Right ventricle myocardium superior (tissue), 1 donor: Measurements from ENCODE around the gene ADGRD1. TPM values are rescaled to one million over a fixed set of nuclear protein-coding genes. Genes with fewer than 3 reads are reported as not detected.
"Not testable (repeated sequence)": the region's sequence is repeated elsewhere in the genome, so short reads cannot be mapped to it uniquely, and the experiment has no call there.

Experiments used
- ATAC-seq: fragments of 200-7000 bp; cut with Tn5 transposase; one replicate; pipeline ENCODE4 v1.9.1; 2020; ENCODE audit warnings: mild to moderate bottlenecking; ENCODE audit not compliant: poor library complexity
- DNase-seq: peaks from one replicate; pipeline ENCODE4 v3.0.0-alpha.2; 2020
- intact Hi-C: fragments of 100-400 bp; cut with DNase I; formaldehyde crosslinking; loops from one replicate; pipeline ENCODE4 v1.11.2; 2022
- total RNA-seq: library from RNA; stranded (reverse); fragmentation: NEBNext Ultra II Directional; extraction: Animal tissue kit (Norgen Biotek cat#: 25700); gene quantifications from one replicate; pipeline ENCODE4 v1.2.1, GENCODE V29; 2021
- donor health status: DM: no; HTN: yes; CAD: no; lungs with severe emphysema.

ADGRD1 gene
- total RNA-seq, 1 donor from 2014 or later, result 86.1 TPM

GRCh38 chr12:130933269-130933995 is 20.3 kb upstream of the ADGRD1 start:
- intact Hi-C loops, result no loop called here
- ATAC-seq (peak; percentile 74), DNase-seq (no peak)

GRCh38 chr12:130934753-130935152 is 19.0 kb upstream of the ADGRD1 start:
- DNase-seq (no peak), ATAC-seq (no peak)
- intact Hi-C loops, result no loop called here

- intact Hi-C loops, result no loop called here
- no peak for DNase-seq
- no peak for ATAC-seq
Measured at GRCh38 chr12:130936561-130936960, 17.1 kb upstream of the ADGRD1 start.

GRCh38 chr12:130937063-130937462 is 16.6 kb upstream of the ADGRD1 start:
- no peak for DNase-seq
- intact Hi-C loops, result no loop called here

GRCh38 chr12:130937546-130937945 is 16.2 kb upstream of the ADGRD1 start:
- ATAC-seq, intact Hi-C loops, DNase-seq: not testable (repeated sequence)

More at GRCh38 chr12:130937063-130937462, 16.6 kb upstream of the ADGRD1 start:
- ATAC-seq, result no peak

GRCh38 chr12:130938186-130938585 is 15.5 kb upstream of the ADGRD1 start:
- DNase-seq, result no peak
- ATAC-seq, result no peak
- intact Hi-C loops, result no loop called here

GRCh38 chr12:130944878-130945277 is 8.8 kb upstream of the ADGRD1 start:
- intact Hi-C loops, result no loop called here
- no peak for DNase-seq
- no peak for ATAC-seq

- DNase-seq (no peak), ATAC-seq (peak; percentile 76)
- intact Hi-C loops, result no loop called here
Measured at GRCh38 chr12:130945786-130946492, 7.8 kb upstream of the ADGRD1 start.

GRCh38 chr12:130947028-130947613 is 6.6 kb upstream of the ADGRD1 start:
- intact Hi-C loops, result no loop called here
- ATAC-seq (no peak), DNase-seq (no peak)

GRCh38 chr12:130948136-130948535 is 5.6 kb upstream of the ADGRD1 start:
- DNase-seq (no peak), ATAC-seq (no peak)
- intact Hi-C loops, result no loop called here

- no peak for DNase-seq
- intact Hi-C loops, result no loop called here
- ATAC-seq, result no peak
Measured at GRCh38 chr12:130948751-130949150, 5.0 kb upstream of the ADGRD1 start.

GRCh38 chr12:130949806-130950205 is 3.9 kb upstream of the ADGRD1 start:
- DNase-seq (no peak), ATAC-seq (no peak)
- intact Hi-C loops, result no loop called here

- no peak for DNase-seq
- intact Hi-C loops, result no loop called here
- no peak for ATAC-seq
Measured at GRCh38 chr12:130951636-130952035, 2.1 kb upstream of the ADGRD1 start.

GRCh38 chr12:130952171-130952954 is 1.3 kb upstream of the ADGRD1 start:
- no peak for DNase-seq
- ATAC-seq, result no peak
- intact Hi-C loops, result no loop called here

GRCh38 chr12:130954544-130954831 is 781 bp downstream of the ADGRD1 start:
- DNase-seq (no peak), ATAC-seq (peak; percentile 29)
- intact Hi-C loops, result no loop called here

- intact Hi-C loops, result no loop called here
- peak; percentile 60 for DNase-seq
- peak; percentile 51 for ATAC-seq
Measured at GRCh38 chr12:130955238-130955816, 1.6 kb downstream of the ADGRD1 start.

GRCh38 chr12:130956009-130956408 is 2.3 kb downstream of the ADGRD1 start:
- ATAC-seq (no peak), DNase-seq (no peak)
- intact Hi-C loops, result no loop called here

GRCh38 chr12:130956456-130957303 is 3.0 kb downstream of the ADGRD1 start:
- intact Hi-C loops, result no loop called here
- ATAC-seq (no peak), DNase-seq (peak; percentile 22)
